Tibial nerve (tissue), 3 donors: ENCODE results near the gene BTC.

ENCODE experiments used
- CTCF ChIP-seq, 5 experiments: fragments of 200-600 bp in 3 of 5; fragments of 450-650 bp in 2 of 5; sonication (generic) in 3 of 5; IDR thresholded peaks; one replicate each; pipeline ENCODE4 v1.5.1; 2016 to 2019; ENCODE audit warnings: antibody characterized with exemption in 5 of 5, mild to moderate bottlenecking in 3 of 5, moderate library complexity in 2 of 5
- POLR2A ChIP-seq, 2 donors: fragments of 450-650 bp; IDR thresholded peaks; one replicate each; pipeline ENCODE4 v1.6.1; 2017; ENCODE audit warnings: antibody characterized with exemption in 2 of 2, mild to moderate bottlenecking in 2 of 2, moderate library complexity in 2 of 2

- TF ChIP-seq POLR2A (IDR thresholded peaks at IDR 0.05) (no peak), CTCF (IDR thresholded peaks at IDR 0.05) (no peak)
Measured at GRCh38 chr4:74840936-74841509, 46.7 kb upstream of the BTC start.
